WTC11 (cell line): ENCODE measurements around the gene FAM117B. TPM values are rescaled to one million over a fixed set of nuclear protein-coding genes. Genes with fewer than 3 reads are reported as not detected.

Source experiments
- ATAC-seq: fragments of 200-7000 bp; cut with Tn5 transposase; 2 replicates; pipeline ENCODE4 v1.10.0; 2021; ENCODE audit warnings: mild to moderate bottlenecking, moderate library complexity
- CTCF ChIA-PET: fragments of 300-600 bp; sonication (Branson Sonifier 250); formaldehyde crosslinking; loops from one replicate; lab custom pipeline; 2021; ENCODE audit warnings: antibody characterized with exemption; lab: Charles Lee
- POLR2A ChIA-PET: fragments of 350-600 bp; sonication (Branson Sonifier 250); formaldehyde crosslinking; loops from one replicate; lab custom pipeline; 2021; ENCODE audit warnings: antibody characterized with exemption; lab: Charles Lee
- DNase-seq: peaks from one replicate; pipeline ENCODE4 v3.0.0; 2021; ENCODE audit warnings: low spot score
- H3K27ac Mint-ChIP-seq: 2 replicates; pipeline ENCODE4 v1.8.0; 2021; ENCODE audit warnings: mixed read lengths
- H3K27me3 Mint-ChIP-seq: 2 replicates; pipeline ENCODE4 v1.8.0; 2021; ENCODE audit warnings: low read depth, mild to moderate bottlenecking, moderate library complexity, mixed read lengths
- H3K36me3 Mint-ChIP-seq: 2 replicates; pipeline ENCODE4 v1.8.0; 2021; ENCODE audit warnings: mixed read lengths
- H3K4me1 Mint-ChIP-seq: 2 replicates; pipeline ENCODE4 v1.8.0; 2022; ENCODE audit warnings: mixed read lengths
- H3K4me3 Mint-ChIP-seq: 2 replicates; pipeline ENCODE4 v1.8.0; 2021; ENCODE audit warnings: mild to moderate bottlenecking, moderate library complexity, mixed read lengths
- H3K9me3 Mint-ChIP-seq: 2 replicates; pipeline ENCODE4 v1.8.0; 2021; ENCODE audit warnings: mixed read lengths
- ATF2 ChIP-seq: sonication (generic); formaldehyde crosslinking; IDR thresholded peaks from 2 replicates; pipeline ENCODE4 v1.8.1; 2022; ENCODE audit warnings: low read depth, missing genetic modification reagents, borderline replicate concordance
- ATF6 ChIP-seq: sonication (generic); formaldehyde crosslinking; IDR thresholded peaks from 2 replicates; pipeline ENCODE4 v1.8.1; 2023; ENCODE audit warnings: mild to moderate bottlenecking, missing genetic modification reagents
- E2F1 ChIP-seq: sonication (generic); formaldehyde crosslinking; IDR thresholded peaks from 2 replicates; pipeline ENCODE4 v1.8.0; 2022; ENCODE audit warnings: mild to moderate bottlenecking, missing genetic modification reagents
- E2F5 ChIP-seq: sonication (generic); formaldehyde crosslinking; IDR thresholded peaks from 2 replicates; pipeline ENCODE4 v1.8.1; 2022; ENCODE audit warnings: mild to moderate bottlenecking, moderate library complexity, missing genetic modification reagents
- ERG ChIP-seq: fragments of 250-450 bp; sonication (Bioruptor Pico); IDR thresholded peaks from 2 replicates; pipeline ENCODE4 v1.8.0; 2021; ENCODE audit warnings: mild to moderate bottlenecking
- ESRRA ChIP-seq: sonication (generic); formaldehyde crosslinking; IDR thresholded peaks from 2 replicates; pipeline ENCODE4 v1.8.1; 2022; ENCODE audit warnings: mild to moderate bottlenecking, missing genetic modification reagents, borderline replicate concordance
- FOXJ3 ChIP-seq: sonication (generic); formaldehyde crosslinking; IDR thresholded peaks from 2 replicates; pipeline ENCODE4 v1.9.0; 2021; ENCODE audit warnings: missing genetic modification reagents, mild to moderate bottlenecking, borderline replicate concordance
- FOXK1 ChIP-seq: sonication (generic); formaldehyde crosslinking; IDR thresholded peaks from 2 replicates; pipeline ENCODE4 v1.8.0; 2022; ENCODE audit warnings: mild to moderate bottlenecking, moderate library complexity, missing genetic modification reagents
- HMGA2 ChIP-seq: fragments of 250-450 bp; sonication (Bioruptor Pico); IDR thresholded peaks from 2 replicates; pipeline ENCODE4 v1.4.0; 2021; ENCODE audit warnings: mild to moderate bottlenecking, moderate library complexity
- IRF2 ChIP-seq: sonication (generic); formaldehyde crosslinking; IDR thresholded peaks from 2 replicates; pipeline ENCODE4 v1.8.0; 2022; ENCODE audit warnings: low read depth, missing genetic modification reagents, borderline replicate concordance
- JAZF1 ChIP-seq: fragments of 250-450 bp; sonication (Bioruptor Pico); IDR thresholded peaks from 2 replicates; pipeline ENCODE4 v1.9.0; 2021; ENCODE audit warnings: moderate library complexity, mild to moderate bottlenecking, inconsistent platforms
- MYBL2 ChIP-seq: sonication (generic); formaldehyde crosslinking; IDR thresholded peaks from 2 replicates; pipeline ENCODE4 v1.8.1; 2023; ENCODE audit warnings: mild to moderate bottlenecking, moderate library complexity, missing genetic modification reagents
- NFE2L1 ChIP-seq: sonication (generic); formaldehyde crosslinking; IDR thresholded peaks from 2 replicates; pipeline ENCODE4 v1.8.1; 2023; ENCODE audit warnings: missing genetic modification reagents
- NR2C2 ChIP-seq: sonication (generic); formaldehyde crosslinking; IDR thresholded peaks from 2 replicates; pipeline ENCODE4 v1.8.0; 2022; ENCODE audit warnings: mild to moderate bottlenecking, missing genetic modification reagents
- NR3C1 ChIP-seq: sonication (generic); formaldehyde crosslinking; conservative IDR thresholded peaks from 2 replicates; pipeline ENCODE4 v1.8.1; 2023; ENCODE audit warnings: low read depth, mild to moderate bottlenecking, missing genetic modification reagents
- SOX15 ChIP-seq: fragments of 250-450 bp; sonication (Bioruptor Pico); IDR thresholded peaks from 2 replicates; pipeline ENCODE4 v1.9.0; 2021; ENCODE audit warnings: mild to moderate bottlenecking
- STAT6 ChIP-seq: sonication (generic); formaldehyde crosslinking; conservative IDR thresholded peaks from 2 replicates; pipeline ENCODE4 v1.8.1; 2023; ENCODE audit warnings: mild to moderate bottlenecking, low read depth, missing genetic modification reagents, moderate library complexity
- TEAD1 ChIP-seq: sonication (generic); formaldehyde crosslinking; IDR thresholded peaks from 2 replicates; pipeline ENCODE4 v1.8.0; 2022; ENCODE audit warnings: mild to moderate bottlenecking, missing genetic modification reagents
- TP53 ChIP-seq: sonication (generic); formaldehyde crosslinking; IDR thresholded peaks from 2 replicates; pipeline ENCODE4 v1.8.1; 2023; ENCODE audit warnings: mild to moderate bottlenecking, missing genetic modification reagents
- ZBTB21 ChIP-seq: sonication (generic); formaldehyde crosslinking; IDR thresholded peaks from 2 replicates; pipeline ENCODE4 v1.8.1; 2023; ENCODE audit warnings: mild to moderate bottlenecking, missing genetic modification reagents, borderline replicate concordance
- ZNF138 ChIP-seq: sonication (generic); formaldehyde crosslinking; conservative IDR thresholded peaks from 2 replicates; pipeline ENCODE4 v1.8.1; 2022; ENCODE audit warnings: mild to moderate bottlenecking, moderate library complexity, missing genetic modification reagents
- ZNF317 ChIP-seq: sonication (generic); formaldehyde crosslinking; IDR thresholded peaks from 2 replicates; pipeline ENCODE4 v1.8.1; 2023; ENCODE audit warnings: low read depth, mild to moderate bottlenecking, moderate library complexity, missing genetic modification reagents, borderline replicate concordance
- ZNF532 ChIP-seq: fragments of 250-450 bp; sonication (Bioruptor Pico); IDR thresholded peaks from 2 replicates; pipeline ENCODE4 v1.9.0; 2021; ENCODE audit warnings: mild to moderate bottlenecking, borderline replicate concordance
- total RNA-seq: library from RNA; stranded (reverse); gene quantifications from 3 replicates; pipeline ENCODE4 v1.2.3, GENCODE V29; 2021

The FAM117B gene
- total RNA-seq, 1 experiment from 2014 or later, result 18.1 TPM

- no peak for TF ChIP-seq ATF6 (CRISPR knock-in tag)
- TF ChIP-seq NR2C2, result no peak
- no peak for TF ChIP-seq ZNF138
- no peak for TF ChIP-seq E2F5 (CRISPR knock-in tag)
- no peak for TF ChIP-seq ZNF317
- TF ChIP-seq TP53, result no peak
- no peak for TF ChIP-seq FOXK1 (CRISPR knock-in tag)
- no peak for TF ChIP-seq TEAD1 (CRISPR knock-in tag)
- TF ChIP-seq E2F1 (CRISPR knock-in tag), result no peak
- TF ChIP-seq ESRRA, result no peak
- TF ChIP-seq IRF2, result no peak
- no peak for TF ChIP-seq SOX15 (CRISPR knock-in tag)
- no peak for TF ChIP-seq STAT6 (CRISPR knock-in tag)
Observed at GRCh38 chr2:202814226-202814625, 179.5 kb downstream of the FAM117B start (continued).

- Mint-ChIP-seq H3K27ac (no peak overlapping the region; the same call in 1 of the 2 replicates), H3K4me1 (no peaks in the 10 kb centered on the region), H3K36me3 (peaks cover 24% of the 10 kb centered on the region), H3K4me3 (no peak overlapping the region), H3K9me3 (peaks cover 24% of the 10 kb centered on the region), H3K27me3 (no peaks in the 10 kb centered on the region)
- ChIA-PET POLR2A (no interaction called here), CTCF (no interaction called here)
- DNase-seq (no peak), ATAC-seq (no peak)
- no peak for TF ChIP-seq ATF2 (CRISPR knock-in tag)
- TF ChIP-seq NR3C1 (CRISPR knock-in tag), result no peak
- TF ChIP-seq JAZF1, result no peak
- no peak for TF ChIP-seq MYBL2 (CRISPR knock-in tag)
- TF ChIP-seq ZNF532 (CRISPR knock-in tag), result no peak
- no peak for TF ChIP-seq NFE2L1 (CRISPR knock-in tag)
- no peak for TF ChIP-seq HMGA2 (CRISPR knock-in tag)
- no peak for TF ChIP-seq ERG (CRISPR knock-in tag)
- no peak for TF ChIP-seq FOXJ3 (CRISPR knock-in tag)
- TF ChIP-seq TEAD1 (CRISPR knock-in tag), result no peak
- TF ChIP-seq ZBTB21 (CRISPR knock-in tag), result no peak
- no peak for TF ChIP-seq ESRRA
Observed at GRCh38 chr2:202815548-202816360, 181.0 kb downstream of the FAM117B start.
